Fibroblast of mammary gland (primary cell): ENCODE measurements around the gene ZMAT3.
A peak's percentile ranks its signal among the peaks of the same experiment; 100 is the strongest.

Experiments used
- DNase-seq: peaks from one replicate; pipeline ENCODE4 v3.0.0-alpha.2; 2010; ENCODE audit warnings: low read depth
- H3K4me3 ChIP-seq: 2 replicates; pipeline ENCODE4 v1.5.1; 2011; ENCODE audit warnings: low read depth, mild to moderate bottlenecking, low read length, moderate library complexity; ENCODE audit not compliant: control insufficient read depth
- TF ChIP-seq, protein P1 (sequence below): conservative IDR thresholded peaks from 2 replicates; pipeline ENCODE4 v1.5.1; 2011; ENCODE audit warnings: low read depth, low read length, inconsistent platforms; ENCODE audit not compliant: control insufficient read depth, insufficient read depth

Gene ZMAT3

DNA sequence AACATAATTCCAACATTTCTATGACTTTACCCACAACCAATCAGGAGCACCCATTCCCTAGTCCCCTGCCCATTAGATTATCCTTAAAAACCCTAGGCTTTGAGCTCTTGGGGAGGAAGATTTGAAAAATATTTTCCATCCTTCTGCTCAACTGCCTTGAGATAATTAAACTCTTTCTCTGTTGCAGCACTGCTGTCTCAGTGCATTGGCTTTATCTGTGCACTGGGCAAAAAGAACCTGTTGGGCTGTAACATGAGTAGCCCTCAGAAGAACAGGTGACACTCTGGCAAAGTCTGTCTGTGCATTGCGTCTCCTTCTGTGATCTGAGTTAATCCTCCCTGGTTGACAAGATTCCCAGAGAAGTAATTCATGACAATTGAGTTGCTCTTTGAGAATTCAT, 83.9 kb downstream of the ZMAT3 start:
- DNase-seq = no peak
- H3K4me3 ChIP-seq = no peak overlapping the region
- TF ChIP-seq, protein P1, sequence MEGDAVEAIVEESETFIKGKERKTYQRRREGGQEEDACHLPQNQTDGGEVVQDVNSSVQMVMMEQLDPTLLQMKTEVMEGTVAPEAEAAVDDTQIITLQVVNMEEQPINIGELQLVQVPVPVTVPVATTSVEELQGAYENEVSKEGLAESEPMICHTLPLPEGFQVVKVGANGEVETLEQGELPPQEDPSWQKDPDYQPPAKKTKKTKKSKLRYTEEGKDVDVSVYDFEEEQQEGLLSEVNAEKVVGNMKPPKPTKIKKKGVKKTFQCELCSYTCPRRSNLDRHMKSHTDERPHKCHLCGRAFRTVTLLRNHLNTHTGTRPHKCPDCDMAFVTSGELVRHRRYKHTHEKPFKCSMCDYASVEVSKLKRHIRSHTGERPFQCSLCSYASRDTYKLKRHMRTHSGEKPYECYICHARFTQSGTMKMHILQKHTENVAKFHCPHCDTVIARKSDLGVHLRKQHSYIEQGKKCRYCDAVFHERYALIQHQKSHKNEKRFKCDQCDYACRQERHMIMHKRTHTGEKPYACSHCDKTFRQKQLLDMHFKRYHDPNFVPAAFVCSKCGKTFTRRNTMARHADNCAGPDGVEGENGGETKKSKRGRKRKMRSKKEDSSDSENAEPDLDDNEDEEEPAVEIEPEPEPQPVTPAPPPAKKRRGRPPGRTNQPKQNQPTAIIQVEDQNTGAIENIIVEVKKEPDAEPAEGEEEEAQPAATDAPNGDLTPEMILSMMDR = no peak

DNA sequence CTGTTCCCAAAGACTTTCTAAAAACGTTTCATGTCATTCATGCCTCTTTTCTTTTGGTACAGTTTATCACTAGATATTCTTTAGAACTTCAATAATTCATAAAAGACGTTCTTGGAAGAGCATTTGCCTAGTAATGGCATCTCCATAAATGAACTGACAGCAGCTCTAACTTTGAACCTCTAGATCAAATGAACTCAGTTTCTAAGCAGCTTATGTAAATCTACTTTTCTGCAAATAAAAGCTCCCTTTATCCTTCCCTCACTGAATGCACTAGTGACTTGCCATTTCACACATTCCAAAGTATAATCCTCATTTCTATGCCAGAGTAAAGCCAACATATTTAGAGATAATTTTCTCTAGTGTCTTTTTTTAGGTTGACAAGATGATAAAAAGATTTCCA, 85.2 kb downstream of the ZMAT3 start:
- no peak overlapping the region for H3K4me3 ChIP-seq
- TF ChIP-seq, protein P1 = no peak
- no peak for DNase-seq

DNA sequence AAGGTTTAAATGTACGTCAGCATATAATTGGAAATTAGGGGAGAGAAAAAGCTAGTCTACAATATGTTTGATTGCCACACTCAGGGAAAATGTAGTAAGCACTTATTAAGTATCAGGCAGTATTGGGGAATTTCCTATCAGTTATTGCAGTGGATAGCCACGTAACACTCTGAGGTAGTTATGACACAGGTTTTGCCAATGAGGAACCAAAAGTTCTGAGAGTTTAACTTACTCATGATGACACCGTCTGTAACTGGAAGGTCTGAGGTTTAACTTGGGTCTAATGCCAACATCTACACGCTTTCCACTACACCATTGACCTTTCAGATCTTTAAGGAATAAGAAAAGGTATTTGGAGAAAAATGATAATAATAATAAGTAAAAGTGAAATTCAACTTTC, 89.5 kb downstream of the ZMAT3 start:
- peak; percentile 75 for DNase-seq
- TF ChIP-seq, protein P1 = no peak
- no peak overlapping the region for H3K4me3 ChIP-seq

DNA sequence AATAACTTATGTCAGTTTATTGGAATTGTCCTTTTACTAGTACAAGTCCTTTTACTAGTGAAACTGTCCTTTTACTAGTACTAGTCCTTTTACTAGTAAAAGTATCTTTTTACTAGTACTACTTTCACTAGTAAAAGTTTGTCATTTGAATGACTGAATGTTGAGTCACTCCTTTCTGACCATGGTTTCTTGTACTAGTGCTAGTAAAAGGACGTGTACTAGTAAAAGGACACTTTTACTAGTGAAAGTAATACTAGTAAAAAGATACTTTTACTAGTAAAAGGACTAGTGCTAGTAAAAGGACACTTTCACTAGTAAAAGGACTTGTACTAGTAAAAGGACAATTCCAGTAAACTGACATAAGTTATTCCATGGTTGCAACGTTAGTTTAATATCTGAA, 96.3 kb downstream of the ZMAT3 start:
- TF ChIP-seq, protein P1 = no peak
- DNase-seq = no peak
- no peak overlapping the region for H3K4me3 ChIP-seq

DNA sequence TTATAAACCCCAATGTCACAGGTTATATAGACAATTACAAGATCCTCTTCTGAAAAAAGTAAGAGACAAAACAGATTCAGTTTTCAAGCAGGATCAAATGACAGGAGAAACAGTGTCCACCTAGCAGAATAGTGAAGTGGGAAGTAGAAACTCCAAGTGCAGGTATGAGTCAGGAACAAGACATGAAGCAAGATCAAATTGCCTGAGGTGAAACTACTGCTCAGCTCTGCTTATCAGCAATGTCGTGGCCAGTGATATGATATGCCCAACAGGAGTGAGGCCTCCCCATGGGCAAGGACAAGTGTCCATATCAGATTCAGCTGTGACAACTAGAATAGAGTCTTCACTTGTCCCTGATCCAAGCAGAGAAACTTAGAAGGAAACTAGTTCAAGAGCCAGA, 100.0 kb downstream of the ZMAT3 start:
- no peak for DNase-seq
- TF ChIP-seq, protein P1 = no peak
- H3K4me3 ChIP-seq = no peak overlapping the region

DNA sequence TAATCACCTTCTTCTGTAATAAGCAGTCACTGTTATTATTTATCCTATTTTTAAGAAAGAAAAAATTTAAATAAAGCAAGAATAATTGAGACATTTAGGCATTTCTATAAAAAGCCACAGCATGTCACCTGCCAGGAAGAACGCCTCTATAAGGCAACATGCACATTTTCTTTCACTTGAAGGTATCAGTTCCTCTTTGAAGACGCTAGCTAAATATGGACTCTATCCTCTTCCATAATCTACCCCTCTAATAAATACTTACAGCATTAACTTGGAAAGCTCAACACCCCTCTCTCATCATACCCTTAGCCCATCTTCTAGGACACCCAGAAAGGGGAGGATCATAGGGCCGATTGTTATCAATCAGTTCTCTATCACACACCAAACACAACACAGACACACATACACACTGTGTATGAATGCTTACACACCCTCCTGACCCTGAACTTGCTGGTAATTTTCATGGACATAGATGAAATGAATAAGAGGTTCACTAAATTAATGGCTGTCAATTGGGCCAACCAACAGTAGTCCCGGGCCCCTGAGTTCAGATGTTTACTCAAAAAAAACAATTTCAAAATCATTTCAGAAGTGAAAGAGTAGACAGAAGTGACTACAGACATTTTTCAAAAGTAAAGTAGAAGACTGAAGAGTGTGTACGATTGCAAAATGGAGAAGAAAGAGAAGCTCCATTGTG, 102.5 kb downstream of the ZMAT3 start:
- DNase-seq = no peak
- H3K4me3 ChIP-seq = no peak overlapping the region
- TF ChIP-seq, protein P1 = no peak
